GM21576 (cell line): ENCODE results near the gene TLE5.
"Not testable (repeated sequence)": the region's sequence is repeated elsewhere in the genome, so short reads cannot be mapped to it uniquely, and the experiment has no call there.

Source experiments
- ATAC-seq: cut with Tn5 transposase; IDR thresholded peaks from one replicate; pipeline ENCODE4 v1.9.1; 2021; ENCODE audit warnings: mild to moderate bottlenecking, moderate library complexity; ENCODE audit not compliant: unreplicated experiment

The TLE5 gene

GRCh38 chr19:3045885-3046697 lies 16.2 kb downstream of the TLE5 start:
- no peak for ATAC-seq

- ATAC-seq: no peak
These were observed 17.1 kb downstream of the TLE5 start for GRCh38 chr19:3045191-3045590.

- no peak for ATAC-seq
These were observed 19.6 kb downstream of the TLE5 start for GRCh38 chr19:3042621-3043267.

- no peak for ATAC-seq
These were observed 20.3 kb downstream of the TLE5 start for GRCh38 chr19:3041761-3042620.

- ATAC-seq: no peak
These were observed 21.0 kb downstream of the TLE5 start for GRCh38 chr19:3041327-3041726.

GRCh38 chr19:3039641-3040077 lies 22.6 kb downstream of the TLE5 start:
- no peak for ATAC-seq

- ATAC-seq: no peak
These were observed 23.2 kb downstream of the TLE5 start for GRCh38 chr19:3039125-3039524.

GRCh38 chr19:3038214-3038613 lies 24.1 kb downstream of the TLE5 start:
- no peak for ATAC-seq

- not testable (repeated sequence) for ATAC-seq
These were observed 25.2 kb downstream of the TLE5 start for GRCh38 chr19:3036977-3037544.

- peak; percentile 43 for ATAC-seq
These were observed 25.9 kb downstream of the TLE5 start for GRCh38 chr19:3036119-3036976.

GRCh38 chr19:3035542-3036118 lies 26.7 kb downstream of the TLE5 start:
- peak; percentile 84 for ATAC-seq

GRCh38 chr19:3034656-3035541 lies 27.4 kb downstream of the TLE5 start:
- ATAC-seq: no peak

GRCh38 chr19:3034406-3034655 lies 28.0 kb downstream of the TLE5 start:
- ATAC-seq: no peak

GRCh38 chr19:3033595-3034405 lies 28.5 kb downstream of the TLE5 start:
- no peak for ATAC-seq

GRCh38 chr19:3031607-3031867 lies 30.8 kb downstream of the TLE5 start:
- no peak for ATAC-seq

- ATAC-seq: no peak
These were observed 33.0 kb downstream of the TLE5 start, which contains the start of gene TLE2 for GRCh38 chr19:3029065-3029923. TSS of gene TLE2 (minus strand) at chr19:3029280. CDS start at chr19:3028904, 376 bp downstream.

- ATAC-seq: no peak
These were observed 33.8 kb downstream of the TLE5 start for GRCh38 chr19:3028305-3029064.
